K562 (cell line): ENCODE measurements around the gene TMEM107. TPM values are rescaled to one million over a fixed set of nuclear protein-coding genes. Genes with fewer than 3 reads are reported as not detected.

Experiments
- ATAC-seq: fragments of 200-7000 bp; cut with Tn5 transposase; 3 replicates; pipeline ENCODE4 v1.9.1; 2020; ENCODE audit warnings: moderate library complexity
- BruUV-seq: library from RNA; stranded (reverse); fragments of 400-500 nt; replicated peaks from 2 replicates; lab custom pipeline; 2021; lab: Mats Ljungman, UMichigan
- CTCF ChIA-PET: fragments of 300-600 bp; formaldehyde crosslinking; extraction: SDS; loops from one replicate; lab custom pipeline; 2021; ENCODE audit warnings: low intra/inter-chr PET ratio; lab: Yijun Ruan, JAX
- POLR2A ChIA-PET: fragments of 300-600, 350-650 bp; sonication (Branson Sonifier 250); formaldehyde crosslinking; extraction: SDS; loops from one replicate; lab custom pipeline; 2021; ENCODE audit warnings: antibody characterized with exemption, inconsistent platforms; lab: Yijun Ruan, JAX
- DNase-seq, 4 experiments: peaks; one replicate each; pipeline versions ENCODE4 v3.0.0 to v3.0.0-alpha.2; 2011 to 2018; ENCODE audit warnings: low spot score in 3 of 4, mixed read lengths in 3 of 4; ENCODE audit errors: extremely low read depth in 1 of 4
- FAIRE-seq: peaks from 2 replicates; lab custom pipeline; 2011; peaks lifted over from hg19 to GRCh38; lab: Jason Lieb, UNC
- H2AFZ ChIP-seq: 2 replicates; pipeline ENCODE4 v1.6.0; 2011; ENCODE audit warnings: low read depth, low read length, control low read depth, inconsistent platforms
- H3K27ac ChIP-seq: fragments of 200-600 bp; 3 replicates; pipeline ENCODE4 v1.8.0; 2011; ENCODE audit warnings: low read depth, mild to moderate bottlenecking, control low read depth, inconsistent platforms, low read length, moderate library complexity, mixed read lengths; ENCODE audit errors: extremely low read depth
- H3K27me3 ChIP-seq, 2 experiments: fragments of 300-600 bp in 1 of 2; 2 replicates in 1 of 2; 3 replicates in 1 of 2; pipeline versions ENCODE4 v1.6.0 to v1.8.0; 2011; ENCODE audit warnings: inconsistent platforms in 2 of 2, low read length in 2 of 2, mild to moderate bottlenecking in 1 of 2, mixed read lengths in 1 of 2, moderate library complexity in 1 of 2; ENCODE audit not compliant: control insufficient read depth in 2 of 2, insufficient read depth in 2 of 2
- H3K36me3 ChIP-seq: fragments of 300-600 bp; 3 replicates; pipeline ENCODE4 v1.8.0; 2011; ENCODE audit warnings: mild to moderate bottlenecking, low read length, inconsistent platforms; ENCODE audit not compliant: control insufficient read depth, insufficient read depth
- H3K4me1 ChIP-seq, 2 experiments: fragments of 200-600 bp in 1 of 2; replicated peaks in 1 of 2; 2 replicates in 1 of 2; 3 replicates in 1 of 2; pipeline versions ENCODE4 v1.5.1 to v1.8.0; 2011; ENCODE audit warnings: inconsistent platforms in 2 of 2, low read length in 2 of 2, mild to moderate bottlenecking in 1 of 2, mixed read lengths in 1 of 2, moderate library complexity in 1 of 2; ENCODE audit not compliant: control insufficient read depth in 2 of 2, insufficient read depth in 2 of 2
- H3K4me2 ChIP-seq: 2 replicates; pipeline ENCODE4 v1.6.1; 2011; ENCODE audit warnings: low read length, control low read depth, inconsistent platforms, mixed read lengths; ENCODE audit not compliant: insufficient read depth
- H3K4me3 ChIP-seq: fragments of 200-600 bp; sonication (generic), shearing (Covaris generic); 2 replicates; pipeline ENCODE4 v1.5.1; 2016; ENCODE audit warnings: control low read depth, inconsistent platforms
- H3K79me2 ChIP-seq: fragments of 200-600 bp; 3 replicates; pipeline ENCODE4 v1.8.0; 2011; ENCODE audit warnings: low read length, inconsistent platforms; ENCODE audit not compliant: control insufficient read depth, insufficient read depth
- H3K9ac ChIP-seq, 2 experiments: 2 replicates each; pipeline versions ENCODE4 v1.6.0 to v1.6.1; 2011; ENCODE audit warnings: low read depth in 2 of 2, low read length in 2 of 2, control low read depth in 1 of 2, inconsistent platforms in 1 of 2, mild to moderate bottlenecking in 1 of 2, mixed read lengths in 1 of 2; ENCODE audit not compliant: insufficient read depth in 1 of 2
- H3K9me1 ChIP-seq: one replicate; pipeline ENCODE4 v1.6.0; 2011; ENCODE audit warnings: inconsistent platforms, mild to moderate bottlenecking, low read length, moderate library complexity; ENCODE audit not compliant: control insufficient read depth, insufficient read depth
- H3K9me3 ChIP-seq: replicated peaks from 2 replicates; pipeline ENCODE4 v1.5.1; 2011; ENCODE audit warnings: low read depth, low read length, inconsistent platforms; ENCODE audit not compliant: control insufficient read depth, insufficient read depth
- H4K20me1 ChIP-seq: replicated peaks from 2 replicates; pipeline ENCODE4 v1.6.1; 2011; ENCODE audit warnings: low read length, inconsistent platforms, mixed read lengths; ENCODE audit not compliant: control insufficient read depth, insufficient read depth
- ARID1B ChIP-seq: fragments of 450-650 bp; IDR thresholded peaks from 2 replicates; pipeline ENCODE4 v1.6.1; 2016; ENCODE audit warnings: antibody characterized with exemption, mild to moderate bottlenecking, inconsistent platforms
- BACH1 ChIP-seq: fragments of 200-800 bp; sonication (Bioruptor generic); IDR thresholded peaks from 2 replicates; pipeline ENCODE4 v1.6.1; 2016; ENCODE audit warnings: missing genetic modification characterization, missing compliant biosample characterization
- EHMT2 ChIP-seq: fragments of 450-650 bp; IDR thresholded peaks from 2 replicates; pipeline ENCODE4 v1.6.1; 2018; ENCODE audit warnings: antibody characterized with exemption
- ETV5 ChIP-seq: sonication (generic); formaldehyde crosslinking; IDR thresholded peaks from 2 replicates; pipeline ENCODE4 v1.4.0; 2020; ENCODE audit warnings: low read depth, mild to moderate bottlenecking, missing genetic modification reagents
- MAFF ChIP-seq: IDR thresholded peaks from 2 replicates; pipeline ENCODE4 v1.6.1; 2012; ENCODE audit warnings: low read length, improper control_type of control experiment
- PML ChIP-seq: IDR thresholded peaks from 2 replicates; pipeline ENCODE4 v1.6.1; 2012; ENCODE audit warnings: low read length, inconsistent platforms
- XRCC5 ChIP-seq: fragments of 200-400 bp; formaldehyde crosslinking; IDR thresholded peaks from 2 replicates; pipeline ENCODE4 v1.6.1; 2017; ENCODE audit warnings: low read depth, mild to moderate bottlenecking, low read length
- ZNF133 ChIP-seq: fragments of 250-450 bp; sonication (Bioruptor Pico); IDR thresholded peaks from 2 replicates; pipeline ENCODE4 v1.4.0; 2020; ENCODE audit warnings: mild to moderate bottlenecking
- ZNF444 ChIP-seq: fragments of 250-450 bp; sonication (Bioruptor Pico); IDR thresholded peaks from 2 replicates; pipeline ENCODE4 v1.4.0; 2020; ENCODE audit warnings: mild to moderate bottlenecking, moderate library complexity
- ZNF57 ChIP-seq: fragments of 450-650 bp; formaldehyde crosslinking; IDR thresholded peaks from 2 replicates; pipeline ENCODE4 v1.4.0; 2020; ENCODE audit warnings: mild to moderate bottlenecking, moderate library complexity
- WGBS: fragments of 100-300 bp; shearing (Covaris generic); methylation state at CpG from one replicate; pipeline ENCODE4 v1.1.6; 2016; ENCODE audit warnings: low coverage, mixed read lengths; ENCODE audit not compliant: insufficient coverage; ENCODE audit errors: missing lambda C conversion rate; 5-methylcytosine and 5-hydroxymethylcytosine counted together
- in situ Hi-C: fragments of 300-500 bp; cut with MboI; formaldehyde crosslinking; loops from 4 replicates; pipeline ENCODE4 v1.15.0; 2018; ENCODE audit warnings: inconsistent platforms, mixed read lengths
- intact Hi-C: fragments of 100-400 bp; cut with micrococcal nuclease; formaldehyde crosslinking; loops from 2 replicates; pipeline ENCODE4 v1.14.2; 2022
- polyA plus RNA-seq, 8 experiments: library from polyadenylated mRNA; depleted of rRNA in 4 of 8; stranded (reverse) in 5 of 8; unstranded in 3 of 8; fragments of >200 nt; fragmentation: Nextera tagmentation in 2 of 8; fragmentation: Illumina TruSeq in 1 of 8; extraction: Ambion mirVana in 2 of 8; extraction: Trizol in 1 of 8; gene quantifications; 2 replicates each; pipeline versions ENCODE4 v1.2.1 to v1.2.3, GENCODE V29; 2011 to 2014; ENCODE audit warnings: inconsistent platforms in 1 of 8, missing spikeins in 1 of 8
- total RNA-seq, 7 experiments: library from RNA; depleted of rRNA in 6 of 7; stranded (reverse); fragments of >200 nt in 6 of 7; fragmentation: Illumina TruSeq in 2 of 7; extraction: Trizol in 2 of 7; gene quantifications; 2 replicates each; pipeline versions ENCODE4 v1.2.1 to v1.2.3, GENCODE V29; 2011 to 2021; ENCODE audit warnings: low replicate concordance in 1 of 7
- TF ChIP-seq, protein P1 (sequence below): fragments of 450-650 bp; formaldehyde crosslinking; IDR thresholded peaks from 2 replicates; pipeline ENCODE4 v1.4.0; 2020; ENCODE audit warnings: mild to moderate bottlenecking, mixed read lengths

Gene TMEM107
- total and polyA plus RNA-seq, 9 of the 15 experiments (the other 6 are each of a cell fraction or from before 2014, with no cell fraction given) = 7.1 to 26.2 (median 16.9) TPM

DNA sequence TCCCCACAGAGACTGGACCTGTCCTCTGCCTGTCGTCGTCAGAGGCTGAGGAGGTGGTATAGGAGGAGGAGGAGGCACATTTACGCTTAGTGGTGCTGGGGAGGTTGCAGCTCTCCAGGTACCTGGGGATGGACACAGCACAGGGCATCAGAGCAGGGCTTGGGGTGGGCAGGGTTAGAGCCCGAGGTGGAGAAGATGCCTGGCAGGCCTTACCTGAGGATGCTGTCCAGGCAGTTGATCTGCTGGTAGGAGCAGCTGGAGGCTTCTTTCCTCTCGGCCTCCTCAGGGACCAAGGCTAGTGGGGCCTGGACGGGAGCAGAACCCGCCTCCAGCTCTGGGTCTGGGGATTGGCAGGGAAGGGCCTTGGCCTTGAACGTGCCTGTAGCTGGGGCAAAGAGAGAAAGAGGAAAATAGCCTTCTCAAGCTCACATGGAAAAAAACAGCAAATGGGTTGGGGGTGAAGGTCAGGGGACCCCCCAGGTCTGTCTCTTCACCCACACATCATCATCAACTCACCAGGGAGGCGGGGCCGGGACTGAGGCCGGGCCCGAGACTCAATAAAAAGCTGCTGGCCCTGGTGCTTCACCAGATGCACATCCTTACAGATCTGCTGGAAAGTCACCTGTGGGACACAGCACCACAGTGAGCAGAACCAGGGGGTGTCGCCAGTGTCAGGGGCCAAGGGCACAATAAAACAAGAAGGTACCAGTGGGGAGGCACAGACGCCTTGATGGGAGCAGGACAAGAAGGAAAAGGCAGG is 29.6 kb downstream of the TMEM107 start:
- TF ChIP-seq ZNF57 (CRISPR knock-in tag) = no peak
- TF ChIP-seq ARID1B = no peak
- no peak for TF ChIP-seq PML
- TF ChIP-seq EHMT2 = no peak
- TF ChIP-seq, protein P1, sequence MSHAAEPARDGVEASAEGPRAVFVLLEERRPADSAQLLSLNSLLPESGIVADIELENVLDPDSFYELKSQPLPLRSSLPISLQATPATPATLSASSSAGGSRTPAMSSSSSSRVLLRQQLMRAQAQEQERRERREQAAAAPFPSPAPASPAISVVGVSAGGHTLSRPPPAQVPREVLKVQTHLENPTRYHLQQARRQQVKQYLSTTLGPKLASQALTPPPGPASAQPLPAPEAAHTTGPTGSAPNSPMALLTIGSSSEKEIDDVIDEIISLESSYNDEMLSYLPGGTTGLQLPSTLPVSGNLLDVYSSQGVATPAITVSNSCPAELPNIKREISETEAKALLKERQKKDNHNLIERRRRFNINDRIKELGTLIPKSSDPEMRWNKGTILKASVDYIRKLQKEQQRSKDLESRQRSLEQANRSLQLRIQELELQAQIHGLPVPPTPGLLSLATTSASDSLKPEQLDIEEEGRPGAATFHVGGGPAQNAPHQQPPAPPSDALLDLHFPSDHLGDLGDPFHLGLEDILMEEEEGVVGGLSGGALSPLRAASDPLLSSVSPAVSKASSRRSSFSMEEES (CRISPR knock-in tag) = no peak
- TF ChIP-seq XRCC5 = no peak
- TF ChIP-seq MAFF = no peak
- TF ChIP-seq ETV5 (CRISPR knock-in tag) = no peak
- no peak for TF ChIP-seq ZNF444 (CRISPR knock-in tag)
- TF ChIP-seq ZNF133 (CRISPR knock-in tag) = no peak
- TF ChIP-seq BACH1 (tag) = no peak
- no peak overlapping the region for H3K27ac ChIP-seq
- H3K4me3 ChIP-seq = no peak overlapping the region
- CTCF ChIA-PET = no interaction called here
- intact Hi-C loops = no loop called here
- no peak overlapping the region for H2AFZ ChIP-seq
- DNase-seq = no peak
- 88% methylated on average over 8 of the region's 14 CpGs for WGBS
- POLR2A ChIA-PET = interaction anchor here (0.6 kb wide), 1 partner anchor 8 kb away, joined by 3 read pairs; no protein-coding TSS in a partner anchor
- no peaks in the 10 kb centered on the region for H3K9me1 ChIP-seq
- no peak for FAIRE-seq
- no peaks in the 10 kb centered on the region for H3K9me3 ChIP-seq
- peaks cover 69% of the 10 kb centered on the region; the same call in 2 of the 3 replicates for H3K36me3 ChIP-seq
- H4K20me1 ChIP-seq = 0 out of 2 replicates have a peak, but pooled peaks cover 4% of the 10 kb centered on the region
- in situ Hi-C loops = no loop called here
- BruUV-seq = no TSS peak
- ATAC-seq = no peak
- H3K79me2 ChIP-seq = peaks cover 15% of the 10 kb centered on the region
- H3K9ac ChIP-seq = no peak overlapping the region
- H3K4me1 ChIP-seq = peaks cover 0 to 29% of the 10 kb centered on the region in 2 experiments; a peak in 3 of 5 replicates
- H3K27me3 ChIP-seq = no peaks in the 10 kb centered on the region
- no peak overlapping the region for H3K4me2 ChIP-seq
